Small intestine (tissue), 7 donors: Measurements from ENCODE around the gene BLVRA. TPM values are rescaled to one million over a fixed set of nuclear protein-coding genes. Genes with fewer than 3 reads are reported as not detected.

Experiments
- DNase-seq, 2 donors: peaks; one replicate each; pipeline versions ENCODE4 v3.0.0 to v3.0.0-alpha.2; 2013
- FAIRE-seq: peaks from 2 replicates; lab custom pipeline; 2012; peaks lifted over from hg19 to GRCh38; lab: Jason Lieb, UNC
- H3K27ac ChIP-seq, 3 donors: one replicate each; pipeline ENCODE4 v1.5.1; 2013; ENCODE audit warnings: low read length in 2 of 3, mild to moderate bottlenecking in 2 of 3, control low read depth in 1 of 3, inconsistent platforms in 1 of 3, low read depth in 1 of 3, moderate library complexity in 1 of 3
- H3K27me3 ChIP-seq, 3 donors: one replicate each; pipeline ENCODE4 v1.6.1; 2013; ENCODE audit warnings: low read length in 3 of 3, inconsistent platforms in 1 of 3; ENCODE audit not compliant: control insufficient read depth in 3 of 3, insufficient read depth in 3 of 3
- H3K36me3 ChIP-seq, 3 donors: one replicate each; pipeline ENCODE4 v1.6.1; 2013; ENCODE audit warnings: low read length in 3 of 3, inconsistent platforms in 1 of 3, low read depth in 1 of 3, mild to moderate bottlenecking in 1 of 3, moderate library complexity in 1 of 3; ENCODE audit not compliant: control insufficient read depth in 3 of 3, insufficient read depth in 2 of 3
- H3K4me1 ChIP-seq, 3 donors: one replicate each; pipeline ENCODE4 v1.6.1; 2013; ENCODE audit warnings: low read length in 2 of 3, inconsistent platforms in 1 of 3, low read depth in 1 of 3, mild to moderate bottlenecking in 1 of 3, moderate library complexity in 1 of 3; ENCODE audit not compliant: control insufficient read depth in 3 of 3, insufficient read depth in 2 of 3
- H3K4me3 ChIP-seq, 3 donors: one replicate each; pipeline ENCODE4 v1.5.1; 2013; ENCODE audit warnings: low read length in 3 of 3, control low read depth in 1 of 3, inconsistent platforms in 1 of 3, low read depth in 1 of 3, mild to moderate bottlenecking in 1 of 3, moderate library complexity in 1 of 3
- H3K9me3 ChIP-seq, 2 donors: one replicate each; pipeline ENCODE4 v1.6.1; 2013; ENCODE audit warnings: low read depth in 1 of 2, low read length in 1 of 2; ENCODE audit not compliant: control insufficient read depth in 2 of 2, insufficient read depth in 1 of 2
- WGBS, 3 donors: extraction: QIAGEN DNeasy Blood & Tissue Kit; methylation state at CpG; one replicate each; pipeline ENCODE4 v1.1.7; 2013; 5-methylcytosine and 5-hydroxymethylcytosine counted together
- polyA plus RNA-seq, 4 donors: library from polyadenylated mRNA; stranded (reverse) in 3 of 4; unstranded in 1 of 4; fragments of 200-250 nt in 3 of 4; fragments of 120-200 nt in 1 of 4; gene quantifications; one replicate each; pipeline versions ENCODE4 v1.2.1 to v1.2.3, GENCODE V29; 2013
- donor health status: healthy with polysubstance abuse.
- donor health status: control.
- donor health status: control.
- donor health status: Bipolar disorder and iron deficiency.
- donor health status: healthy.

BLVRA gene
- polyA plus RNA-seq, 4 donors, result 3.4 to 22.2 (median 15.4) TPM

- no peaks in the 10 kb centered on the region for H3K9me3 ChIP-seq
- H3K4me1 ChIP-seq, result peaks cover 0 to 3% (median 0%) of the 10 kb centered on the region in 3 donors
- no peak for FAIRE-seq
- no peaks in the 10 kb centered on the region for H3K27me3 ChIP-seq
- no peak overlapping the region for H3K4me3 ChIP-seq
- peak; percentile 75 to 80 for DNase-seq
- H3K36me3 ChIP-seq, result no peaks in the 10 kb centered on the region
- 17 to 46% (median 38%) methylated on average over 2 of the region's 2 CpGs for WGBS, 3 donors
- H3K27ac ChIP-seq, result no peak overlapping the region
Measured at GRCh38 chr7:43735802-43736603, 22.5 kb upstream of the BLVRA start.

DNA sequence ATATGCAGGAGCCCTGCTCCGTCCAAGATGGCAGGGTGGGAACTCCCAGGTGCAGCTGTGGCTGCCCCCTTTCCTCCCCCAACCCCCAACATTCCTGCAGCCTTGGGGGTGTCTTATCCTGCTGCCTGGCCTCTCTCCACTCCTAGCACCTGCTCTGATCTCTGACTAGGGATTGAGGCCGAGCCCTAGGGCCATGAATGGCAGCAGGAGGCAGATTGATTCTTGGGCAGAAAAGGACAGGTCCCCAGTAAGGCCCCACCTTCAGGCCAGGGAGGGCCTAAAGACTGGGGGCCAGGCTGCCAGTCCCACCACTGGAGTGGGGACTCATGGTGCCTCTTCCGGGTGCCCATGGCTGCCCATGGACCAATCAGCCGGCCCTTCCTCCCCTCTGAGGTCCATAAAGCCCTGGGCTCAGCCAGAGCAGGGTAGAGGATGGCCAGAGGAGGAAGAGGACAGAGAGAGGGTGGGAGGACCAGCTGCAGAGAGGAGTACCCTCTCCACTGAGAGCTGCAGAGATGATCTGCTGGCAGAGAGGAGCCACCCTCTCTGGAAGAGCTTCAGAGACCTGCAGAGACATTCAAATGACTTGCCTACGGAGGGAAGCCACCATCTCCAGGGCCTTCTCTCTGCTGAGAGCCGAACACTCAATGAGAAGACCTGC, 20.9 kb upstream of the BLVRA start:
- Histone ChIP-seq H3K27ac (no peak overlapping the region), H3K36me3 (no peaks in the 10 kb centered on the region), H3K4me1 (peaks cover 0 to 3% (median 0%) of the 10 kb centered on the region in 3 donors), H3K9me3 (no peaks in the 10 kb centered on the region), H3K27me3 (no peaks in the 10 kb centered on the region), H3K4me3 (no peak overlapping the region)
- DNase-seq (no peak), FAIRE-seq (no peak)
- 90 to 94% (median 91%) methylated on average over 5 to 6 of the region's 6 CpGs for WGBS, 3 donors

DNA sequence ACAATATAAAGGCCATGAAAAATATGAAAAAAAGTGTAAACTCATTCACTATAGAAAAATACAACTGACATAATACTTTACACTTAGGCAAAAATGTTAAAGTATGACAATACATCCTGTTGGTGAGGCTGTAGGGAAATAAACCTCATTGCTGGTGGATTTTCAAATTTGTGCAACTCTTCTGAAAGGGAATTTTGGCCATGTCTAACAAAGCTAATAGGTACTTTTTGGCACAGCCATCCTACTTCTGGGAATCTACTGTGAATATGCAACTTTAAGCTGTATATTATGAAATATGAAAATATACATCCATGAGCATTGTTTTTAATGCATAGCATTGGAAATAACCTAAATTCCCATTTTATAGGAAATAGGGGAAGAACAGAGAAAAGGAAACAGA, 15.8 kb upstream of the BLVRA start:
- Histone ChIP-seq H3K36me3 (no peaks in the 10 kb centered on the region), H3K27me3 (peaks cover 0 to 2% (median 0%) of the 10 kb centered on the region in 3 donors), H3K4me3 (no peak overlapping the region), H3K4me1 (no peaks in the 10 kb centered on the region), H3K27ac (no peak overlapping the region), H3K9me3 (no peaks in the 10 kb centered on the region)
- FAIRE-seq, result no peak
- DNase-seq, result no peak

DNA sequence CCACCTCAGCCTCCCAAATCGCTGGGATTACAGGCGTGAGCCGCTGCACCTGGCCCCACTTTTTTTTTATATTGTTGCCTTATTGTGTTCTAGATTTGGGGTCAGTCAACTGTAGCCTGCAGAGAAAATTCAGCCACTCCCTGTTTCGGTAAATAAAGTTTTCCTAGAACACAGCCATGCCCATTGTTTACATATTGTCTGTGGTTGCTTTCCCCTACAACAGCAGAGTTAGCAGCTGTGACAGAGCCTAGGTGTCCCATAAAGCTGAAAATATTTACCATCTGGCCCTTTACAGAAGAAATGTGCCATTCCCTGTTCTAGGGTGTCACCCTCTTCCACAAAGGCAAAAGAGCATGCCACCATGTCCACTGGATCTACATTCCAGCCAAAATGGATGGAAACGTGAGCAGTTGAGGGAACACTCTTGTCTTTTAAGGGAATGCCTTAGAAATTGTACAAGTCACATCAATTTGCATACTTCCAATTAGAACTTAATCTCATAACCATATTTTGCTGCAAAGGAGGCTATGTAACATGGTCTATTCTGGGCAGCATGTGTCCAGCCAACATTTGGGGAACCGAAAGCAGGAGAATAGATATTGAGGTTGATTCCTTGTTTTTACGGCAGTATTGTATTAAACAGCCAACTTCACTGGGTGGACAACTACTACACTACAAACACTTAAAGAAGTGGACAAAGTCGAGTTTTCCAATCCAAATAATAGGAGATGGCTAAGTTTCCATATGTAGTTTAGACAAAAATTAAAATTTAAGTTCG, 11.0 kb upstream of the BLVRA start:
- Histone ChIP-seq H3K9me3 (no peaks in the 10 kb centered on the region), H3K4me3 (no peak overlapping the region), H3K4me1 (no peaks in the 10 kb centered on the region), H3K27ac (no peak overlapping the region), H3K36me3 (no peaks in the 10 kb centered on the region), H3K27me3 (peaks cover 0 to 9% (median 2%) of the 10 kb centered on the region in 3 donors)
- 79 to 90% (median 82%) methylated on average over 9 of the region's 9 CpGs for WGBS, 3 donors
- DNase-seq (no peak), FAIRE-seq (no peak)

GRCh38 chr7:43749383-43749940, 9.0 kb upstream of the BLVRA start:
- 68 to 70% (median 68%) methylated on average over 5 of the region's 5 CpGs for WGBS, 3 donors
- FAIRE-seq, result no peak
- DNase-seq, result no peak
- no peaks in the 10 kb centered on the region for H3K36me3 ChIP-seq
- no peaks in the 10 kb centered on the region for H3K4me1 ChIP-seq
- no peak overlapping the region for H3K4me3 ChIP-seq
- no peak overlapping the region for H3K27ac ChIP-seq
- H3K27me3 ChIP-seq, result peaks cover 0 to 9% (median 2%) of the 10 kb centered on the region in 3 donors
- H3K9me3 ChIP-seq, result no peaks in the 10 kb centered on the region

GRCh38 chr7:43750016-43750887, 8.2 kb upstream of the BLVRA start:
- DNase-seq, result no peak
- FAIRE-seq, result no peak
- 67 to 73% (median 71%) methylated on average over 13 to 14 of the region's 14 CpGs for WGBS, 3 donors

GRCh38 chr7:43752411-43752810, 6.1 kb upstream of the BLVRA start:
- H3K27ac ChIP-seq, result no peak overlapping the region
- DNase-seq (no peak), FAIRE-seq (no peak)
- H3K9me3 ChIP-seq, result no peaks in the 10 kb centered on the region
- WGBS, 3 donors, result 75 to 84% (median 79%) methylated on average over 3 of the region's 3 CpGs
- H3K27me3 ChIP-seq, result peaks cover 0 to 18% (median 2%) of the 10 kb centered on the region in 3 donors
- no peaks in the 10 kb centered on the region for H3K36me3 ChIP-seq
- no peak overlapping the region for H3K4me3 ChIP-seq
- no peaks in the 10 kb centered on the region for H3K4me1 ChIP-seq

More at GRCh38 chr7:43750016-43750887, 8.2 kb upstream of the BLVRA start:
- H3K27me3 ChIP-seq, result peaks cover 0 to 12% (median 2%) of the 10 kb centered on the region in 3 donors
- no peaks in the 10 kb centered on the region for H3K4me1 ChIP-seq
- H3K4me3 ChIP-seq, result no peak overlapping the region
- H3K27ac ChIP-seq, result no peak overlapping the region
- H3K9me3 ChIP-seq, result no peaks in the 10 kb centered on the region
- no peaks in the 10 kb centered on the region for H3K36me3 ChIP-seq
